Measurements from ENCODE around the gene SUGCT. TPM values are rescaled to one million over a fixed set of nuclear protein-coding genes. Genes with fewer than 3 reads are reported as not detected.

SUGCT gene
- total and polyA plus RNA-seq, 2 of the 13 experiments (the other 11 are each of a cell fraction or from before 2014, with no cell fraction given): 10.1 to 22.2 TPM

GRCh38 chr7:40470091-40470592 is 335.3 kb downstream of the SUGCT start:
- Histone ChIP-seq H3K9me3 (ENCODE audit: low read length) (no peaks in the 10 kb centered on the region), H2AFZ (ENCODE audit: low read length) (peak overlapping the region; percentile 34), H3K4me3 (replicated peaks in 1 of 3; ENCODE audit: insufficient read depth in 1 of 3, low read depth in 2 of 3, low read length in 3 of 3) (peak overlapping the region in 1 of 3 experiments; percentile 40; a peak in 1 of 6 replicates), H3K4me1 (ENCODE audit: insufficient read depth, low read length) (peaks cover 29% of the 10 kb centered on the region), H3K4me2 (ENCODE audit: low read depth, low read length) (peak overlapping the region; percentile 73), H3K36me3 (replicated peaks in 1 of 2; ENCODE audit: control insufficient read depth in 1 of 2, insufficient read depth in 2 of 2, low read length in 2 of 2) (no peaks in the 10 kb centered on the region), H3K27me3 (ENCODE audit: control insufficient read depth in 1 of 2, insufficient read depth in 2 of 2, low read length in 2 of 2) (no peaks in the 10 kb centered on the region), H3K9ac (ENCODE audit: insufficient read depth, low read depth, low read length) (no peak overlapping the region), H3K27ac (ENCODE audit: extremely low read length, insufficient read depth, low read length) (peak overlapping the region; percentile 62), H4K20me1 (ENCODE audit: insufficient read depth, low read length) (no peaks in the 10 kb centered on the region), H3K79me2 (ENCODE audit: insufficient read depth, low read length) (no peaks in the 10 kb centered on the region)
- POLR2A ChIA-PET: interaction anchor here (0.9 to 1.1 kb wide), 2 partner anchors 13 to 291 kb away, joined by 3 to 4 read pairs; no protein-coding TSS in a partner anchor
- DNase-seq (ENCODE audit: low spot score): peak; percentile 91
- BruUV-seq (replicated peaks): no TSS peak
- ATAC-seq: peak; percentile 100
- 11% methylated on average over 6 of the region's 6 CpGs for WGBS (ENCODE audit: low lambda C conversion rate)
- in situ Hi-C loops (cut with HindIII; ENCODE audit: extremely low pct_ligation_motif_present, low pct_unique_long_range_greater_than_20kb): no loop called here
- intact Hi-C loops (cut with micrococcal nuclease; ENCODE audit: unreplicated experiment): loop anchor here (10.0 kb wide), 2 partner anchors 65 to 125 kb away; no protein-coding TSS in a partner anchor
- CTCF ChIA-PET (ENCODE audit: low intra/inter-chr PET ratio, low total read pairs): no interaction called here
- FAIRE-seq: peak; percentile 91
- TF ChIP-seq ZNF737 (CRISPR knock-in tag; IDR thresholded peaks at IDR 0.05; ENCODE audit: borderline replicate concordance): no peak
- no peak for TF ChIP-seq ZNF335 (CRISPR knock-in tag; IDR thresholded peaks at IDR 0.05)
- no peak for TF ChIP-seq SALL2 (CRISPR knock-in tag; IDR thresholded peaks at IDR 0.05)
- TF ChIP-seq MATR3 (CRISPR knock-in tag; IDR thresholded peaks at IDR 0.05): no peak
- no peak for TF ChIP-seq ZNF496 (CRISPR knock-in tag; IDR thresholded peaks at IDR 0.05; ENCODE audit: insufficient replicate concordance)
- no peak for TF ChIP-seq ZNF552 (CRISPR knock-in tag; IDR thresholded peaks at IDR 0.05; ENCODE audit: borderline replicate concordance)
- no peak for TF ChIP-seq ZNF33A (CRISPR knock-in tag; IDR thresholded peaks at IDR 0.05; ENCODE audit: borderline replicate concordance)
- TF ChIP-seq PBX3 (CRISPR knock-in tag; IDR thresholded peaks at IDR 0.05; ENCODE audit: borderline replicate concordance): no peak
- TF ChIP-seq MBNL3 (CRISPR knock-in tag; conservative IDR thresholded peaks at IDR 0.05): no peak
- no peak for TF ChIP-seq HDAC6 (IDR thresholded peaks at IDR 0.05; ENCODE audit: low read depth, low read length)
- TF ChIP-seq TEAD3 (CRISPR knock-in tag; optimal IDR thresholded peaks at IDR 0.05; ENCODE audit: borderline replicate concordance): no peak
- TF ChIP-seq ZSCAN31 (CRISPR knock-in tag; IDR thresholded peaks at IDR 0.05; ENCODE audit: low read depth): no peak
- TF ChIP-seq HMGXB3 (CRISPR knock-in tag; IDR thresholded peaks at IDR 0.05; ENCODE audit: borderline replicate concordance): no peak
- TF ChIP-seq NR2F1 (CRISPR knock-in tag; IDR thresholded peaks at IDR 0.05): no peak
- no peak for TF ChIP-seq TOE1 (CRISPR knock-in tag; IDR thresholded peaks at IDR 0.05)
- TF ChIP-seq SCMH1 (CRISPR knock-in tag; IDR thresholded peaks at IDR 0.05; ENCODE audit: borderline replicate concordance): no peak
- TF ChIP-seq SPEN (CRISPR knock-in tag; IDR thresholded peaks at IDR 0.05; ENCODE audit: low read depth): peak; percentile 40; the same call in 1 of the 2 replicates
- peak; percentile 97 for TF ChIP-seq HNF4A (CRISPR knock-in tag; IDR thresholded peaks at IDR 0.05)
